Smooth muscle cell (in vitro differentiated cells): ENCODE results near the gene DCP1B. TPM values are rescaled to one million over a fixed set of nuclear protein-coding genes. Genes with fewer than 3 reads are reported as not detected.

Experiments used
- DNase-seq: peaks from one replicate; lab custom pipeline; 2025; ENCODE audit not compliant: unreplicated experiment; lab: John Stamatoyannopoulos, UW
- H2AFZ ChIP-seq: fragments of 200-600 bp; sonication (generic); 2 replicates; pipeline ENCODE4 v1.6.0; 2016; ENCODE audit warnings: antibody characterized with exemption, low read depth, mild to moderate bottlenecking
- H3F3A ChIP-seq: fragments of 200-600 bp; sonication (generic); 2 replicates; pipeline ENCODE4 v1.6.0; 2017; ENCODE audit warnings: antibody characterized with exemption, low read depth
- H3K27ac ChIP-seq: fragments of 200-600 bp; sonication (generic); 2 replicates; pipeline ENCODE4 v1.5.1; 2016; ENCODE audit warnings: low read depth, mild to moderate bottlenecking
- H3K27me3 ChIP-seq: fragments of 200-600 bp; sonication (generic); 2 replicates; pipeline ENCODE4 v1.6.1; 2016; ENCODE audit warnings: low read depth, mild to moderate bottlenecking
- H3K36me3 ChIP-seq: fragments of 200-600 bp; sonication (generic); 2 replicates; pipeline ENCODE4 v1.5.1; 2016; ENCODE audit warnings: low read depth
- H3K4me1 ChIP-seq: fragments of 200-600 bp; sonication (generic); 2 replicates; pipeline ENCODE4 v1.5.1; 2016; ENCODE audit warnings: low read depth
- H3K4me2 ChIP-seq: fragments of 200-600 bp; sonication (generic); 2 replicates; pipeline ENCODE4 v1.6.0; 2016; ENCODE audit warnings: mild to moderate bottlenecking
- H3K4me3 ChIP-seq: fragments of 200-600 bp; sonication (generic); 2 replicates; pipeline ENCODE4 v1.5.1; 2016; ENCODE audit warnings: mild to moderate bottlenecking
- H3K79me2 ChIP-seq: fragments of 200-600 bp; sonication (generic); 2 replicates; pipeline ENCODE4 v1.6.0; 2016; ENCODE audit warnings: low read depth, mild to moderate bottlenecking
- H3K9ac ChIP-seq: fragments of 200-600 bp; sonication (generic); 2 replicates; pipeline ENCODE4 v1.6.0; 2016; ENCODE audit warnings: low read depth
- H3K9me3 ChIP-seq: fragments of 200-600 bp; sonication (generic); replicated peaks from 2 replicates; pipeline ENCODE4 v1.5.1; 2016; ENCODE audit warnings: low read depth
- H4K20me1 ChIP-seq: fragments of 200-600 bp; sonication (generic); 2 replicates; pipeline ENCODE4 v1.6.0; 2016; ENCODE audit warnings: low read depth
- WGBS: methylation state at CpG from one replicate; pipeline ENCODE4 v1.1.7; 2016; ENCODE audit warnings: low lambda C conversion rate; 5-methylcytosine and 5-hydroxymethylcytosine counted together
- polyA plus RNA-seq: library from polyadenylated mRNA; unstranded; fragments of >200 nt; fragmentation: Nextera tagmentation; extraction: Ambion mirVana; gene quantifications from 2 replicates; pipeline ENCODE4 v1.2.1, GENCODE V29; 2016
- total RNA-seq: library from RNA; depleted of rRNA; stranded (reverse); fragments of >200 nt; gene quantifications from 2 replicates; pipeline ENCODE4 v1.2.3, GENCODE V29; 2014
- TF ChIP-seq, protein P1 (sequence below): fragments of 200-600 bp; sonication (generic); IDR thresholded peaks from 2 replicates; pipeline ENCODE4 v1.5.1; 2017; ENCODE audit warnings: borderline replicate concordance, mild to moderate bottlenecking, antibody characterized with exemption; ENCODE audit not compliant: insufficient read depth, poor library complexity, severe bottlenecking

DCP1B gene
- total and polyA plus RNA-seq, 2 experiments from 2014 or later, result 34.9 to 38.1 TPM

DNA sequence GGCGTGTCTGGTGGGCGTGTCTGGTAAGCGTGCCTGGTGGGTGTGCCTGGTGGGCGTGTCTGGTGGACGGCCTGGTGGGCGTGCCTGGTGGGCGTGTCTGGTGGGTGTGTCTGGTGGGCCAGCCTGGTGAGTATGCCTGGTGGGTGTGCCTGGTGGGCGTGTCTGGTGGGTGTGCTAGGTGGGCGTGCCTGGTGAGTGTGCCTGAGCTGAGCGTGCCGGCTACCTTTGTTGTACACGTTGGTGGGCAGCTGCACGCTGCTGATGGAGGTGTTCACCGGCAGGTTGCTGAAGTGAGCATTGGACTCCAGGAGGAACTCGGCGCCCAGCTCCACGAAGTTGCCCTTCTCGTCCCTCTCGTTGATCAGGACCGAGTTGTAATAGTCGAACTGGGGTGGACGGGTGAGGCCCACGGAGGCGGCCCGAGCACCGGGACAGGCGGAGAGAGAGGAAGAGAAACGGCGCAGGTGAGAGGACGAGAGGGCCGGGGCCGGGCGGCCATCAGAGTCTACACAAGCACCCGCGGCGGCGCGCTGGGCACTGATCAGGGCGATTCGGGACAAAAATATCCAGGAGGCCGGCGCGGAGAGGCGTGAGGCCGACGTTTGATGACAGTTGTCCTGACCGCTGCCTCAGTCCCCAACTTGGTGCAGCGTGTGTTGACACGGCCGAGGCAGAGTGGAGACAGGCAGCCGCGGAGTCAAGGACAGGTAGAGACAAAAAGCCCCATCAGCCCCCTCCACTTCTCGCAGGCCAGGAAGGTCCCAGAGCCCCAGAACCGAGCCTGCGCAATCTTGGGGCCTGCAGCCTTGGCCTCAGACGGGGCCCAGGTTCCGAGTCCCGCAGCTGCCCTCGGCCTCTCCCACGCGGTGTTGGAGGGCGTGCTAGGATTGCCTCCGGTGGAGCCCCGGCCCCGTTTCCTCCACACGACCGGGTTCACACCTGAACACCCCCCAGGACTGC lies 96.3 kb downstream of the DCP1B start:
- H3K9ac ChIP-seq, result no peak overlapping the region
- DNase-seq, result no peak
- 92% methylated on average over 63 of the region's 67 CpGs for WGBS
- no peaks in the 10 kb centered on the region for H3F3A ChIP-seq
- no peaks in the 10 kb centered on the region for H3K79me2 ChIP-seq
- H3K4me2 ChIP-seq, result no peak overlapping the region
- H2AFZ ChIP-seq, result no peak overlapping the region
- TF ChIP-seq, protein P1, sequence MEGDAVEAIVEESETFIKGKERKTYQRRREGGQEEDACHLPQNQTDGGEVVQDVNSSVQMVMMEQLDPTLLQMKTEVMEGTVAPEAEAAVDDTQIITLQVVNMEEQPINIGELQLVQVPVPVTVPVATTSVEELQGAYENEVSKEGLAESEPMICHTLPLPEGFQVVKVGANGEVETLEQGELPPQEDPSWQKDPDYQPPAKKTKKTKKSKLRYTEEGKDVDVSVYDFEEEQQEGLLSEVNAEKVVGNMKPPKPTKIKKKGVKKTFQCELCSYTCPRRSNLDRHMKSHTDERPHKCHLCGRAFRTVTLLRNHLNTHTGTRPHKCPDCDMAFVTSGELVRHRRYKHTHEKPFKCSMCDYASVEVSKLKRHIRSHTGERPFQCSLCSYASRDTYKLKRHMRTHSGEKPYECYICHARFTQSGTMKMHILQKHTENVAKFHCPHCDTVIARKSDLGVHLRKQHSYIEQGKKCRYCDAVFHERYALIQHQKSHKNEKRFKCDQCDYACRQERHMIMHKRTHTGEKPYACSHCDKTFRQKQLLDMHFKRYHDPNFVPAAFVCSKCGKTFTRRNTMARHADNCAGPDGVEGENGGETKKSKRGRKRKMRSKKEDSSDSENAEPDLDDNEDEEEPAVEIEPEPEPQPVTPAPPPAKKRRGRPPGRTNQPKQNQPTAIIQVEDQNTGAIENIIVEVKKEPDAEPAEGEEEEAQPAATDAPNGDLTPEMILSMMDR, result no peak
- no peak overlapping the region for H3K27ac ChIP-seq
- peaks cover 21% of the 10 kb centered on the region for H3K9me3 ChIP-seq
- H3K27me3 ChIP-seq, result no peaks in the 10 kb centered on the region
- H3K4me1 ChIP-seq, result no peaks in the 10 kb centered on the region
- no peak overlapping the region for H3K4me3 ChIP-seq
- H3K36me3 ChIP-seq, result no peaks in the 10 kb centered on the region
- no peaks in the 10 kb centered on the region for H4K20me1 ChIP-seq

DNA sequence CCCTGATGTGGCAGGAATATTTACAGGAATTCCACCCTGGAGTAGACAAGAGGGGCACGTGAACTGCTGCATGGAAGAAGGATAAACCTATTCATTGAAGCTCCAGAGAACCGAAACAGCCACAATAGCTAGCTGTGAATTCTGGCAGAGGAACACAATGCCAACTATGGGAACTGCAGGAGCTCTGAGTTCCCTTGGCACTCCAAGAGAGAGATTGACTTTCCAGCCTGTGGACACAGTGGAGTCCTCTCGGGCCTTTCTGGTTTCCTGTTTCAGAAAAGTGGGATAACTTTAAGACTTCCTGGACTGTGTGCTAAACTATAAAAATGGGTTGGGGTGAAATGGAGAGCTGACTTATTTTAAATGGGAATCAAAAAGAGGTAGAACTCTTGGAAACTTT lies 97.7 kb downstream of the DCP1B start:
- no peak for DNase-seq
- Histone ChIP-seq H3K79me2 (no peaks in the 10 kb centered on the region), H2AFZ (no peak overlapping the region), H3F3A (no peaks in the 10 kb centered on the region), H3K9me3 (peaks cover 24% of the 10 kb centered on the region), H3K4me3 (no peak overlapping the region), H4K20me1 (no peaks in the 10 kb centered on the region), H3K27me3 (no peaks in the 10 kb centered on the region), H3K9ac (no peak overlapping the region), H3K36me3 (no peaks in the 10 kb centered on the region), H3K4me2 (no peak overlapping the region), H3K27ac (no peak overlapping the region), H3K4me1 (no peaks in the 10 kb centered on the region)
- TF ChIP-seq, protein P1, result no peak
- 55% methylated on average over 3 of the region's 3 CpGs for WGBS

DNA sequence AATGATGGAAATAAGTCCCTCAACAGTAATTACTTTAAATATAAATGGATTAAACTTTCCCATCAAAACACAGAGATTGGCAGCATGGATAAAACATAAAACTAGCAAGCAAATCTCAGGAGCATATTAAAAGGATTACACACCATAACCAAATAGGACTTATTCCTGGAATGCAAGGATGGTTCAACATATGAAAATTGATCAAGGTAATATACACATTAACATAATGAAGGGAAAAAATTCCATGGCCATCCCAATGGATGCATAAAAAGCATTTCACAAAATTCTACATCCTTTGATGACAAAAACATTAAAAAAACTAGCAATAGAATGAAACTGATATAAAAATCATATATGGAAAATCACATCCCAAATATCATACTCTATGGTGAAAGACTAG lies 99.4 kb downstream of the DCP1B start:
- Histone ChIP-seq H3K27ac (no peak overlapping the region), H3K4me2 (no peak overlapping the region), H3K9ac (no peak overlapping the region), H3K9me3 (peaks cover 24% of the 10 kb centered on the region), H3K4me1 (no peaks in the 10 kb centered on the region), H4K20me1 (no peaks in the 10 kb centered on the region), H2AFZ (no peak overlapping the region), H3K27me3 (no peaks in the 10 kb centered on the region), H3K4me3 (no peak overlapping the region), H3K79me2 (no peaks in the 10 kb centered on the region), H3K36me3 (no peaks in the 10 kb centered on the region), H3F3A (no peaks in the 10 kb centered on the region)
- DNase-seq, result no peak
- TF ChIP-seq, protein P1, result no peak
